NCI-H1417 treated with DMSO at 0.1 percent for 48 hours (cell line): ENCODE measurements around the gene XBP1.
"Not testable (repeated sequence)": the region's sequence is repeated elsewhere in the genome, so short reads cannot be mapped to it uniquely, and the experiment has no call there.

Experiments used
- DNase-seq: peaks from one replicate; lab custom pipeline; 2025; lab: John Stamatoyannopoulos, UW

The XBP1 gene

GRCh38 chr22:28800308-28801041 lies at the start of gene XBP1:
Gene XBP1 (minus strand): TSS chr22:28800569.
- DNase-seq = no peak

- no peak for DNase-seq
Measured at GRCh38 chr22:28846994-28847393, 46.6 kb upstream of the XBP1 start.

- DNase-seq = not testable (repeated sequence)
Measured at GRCh38 chr22:28844277-28844676, 43.9 kb upstream of the XBP1 start.

GRCh38 chr22:28843633-28844032 lies 43.3 kb upstream of the XBP1 start:
- no peak for DNase-seq

GRCh38 chr22:28841111-28841510 lies 40.7 kb upstream of the XBP1 start:
- no peak for DNase-seq

- no peak for DNase-seq
Measured at GRCh38 chr22:28838971-28839370, 38.6 kb upstream of the XBP1 start.

GRCh38 chr22:28837640-28838039 lies 37.3 kb upstream of the XBP1 start:
- DNase-seq = no peak

GRCh38 chr22:28835630-28836189 lies 35.3 kb upstream of the XBP1 start:
- DNase-seq = no peak

GRCh38 chr22:28833276-28833923 lies 33.0 kb upstream of the XBP1 start:
- no peak for DNase-seq

- DNase-seq = no peak
Measured at GRCh38 chr22:28832731-28833130, 32.4 kb upstream of the XBP1 start.

- no peak for DNase-seq
Measured at GRCh38 chr22:28831140-28832072, 31.0 kb upstream of the XBP1 start.

- no peak for DNase-seq
Measured at GRCh38 chr22:28830441-28830840, 30.1 kb upstream of the XBP1 start.

GRCh38 chr22:28829358-28830181 lies 29.2 kb upstream of the XBP1 start:
- no peak for DNase-seq

- DNase-seq = no peak
Measured at GRCh38 chr22:28826921-28827320, 26.6 kb upstream of the XBP1 start.

- DNase-seq = not testable (repeated sequence)
Measured at GRCh38 chr22:28826430-28826829, 26.1 kb upstream of the XBP1 start.

- DNase-seq = not testable (repeated sequence)
Measured at GRCh38 chr22:28824455-28824854, 24.1 kb upstream of the XBP1 start.

GRCh38 chr22:28822930-28823551 lies 22.7 kb upstream of the XBP1 start:
- peak; percentile 55 for DNase-seq

GRCh38 chr22:28821452-28821851 lies 21.1 kb upstream of the XBP1 start:
- no peak for DNase-seq

- no peak for DNase-seq
Measured at GRCh38 chr22:28820885-28821284, 20.5 kb upstream of the XBP1 start.

GRCh38 chr22:28819253-28820096 lies 19.1 kb upstream of the XBP1 start:
- DNase-seq = no peak
